GM12878 (cell line): ENCODE results near the gene STAT4. TPM values are rescaled to one million over a fixed set of nuclear protein-coding genes. Genes with fewer than 3 reads are reported as not detected.

Experiments
- ATAC-seq: fragments of 200-7000 bp; cut with Tn5 transposase; 3 replicates; pipeline ENCODE4 v1.9.1; 2020; ENCODE audit warnings: mild to moderate bottlenecking, moderate library complexity
- BruUV-seq: library from RNA; stranded (reverse); fragments of 400-500 nt; replicated peaks from 2 replicates; lab custom pipeline; 2021; lab: Mats Ljungman, UMichigan
- CTCF ChIA-PET: fragments of 300-600 bp; sonication (Branson Sonifier 250); formaldehyde crosslinking; extraction: SDS; loops from one replicate; lab custom pipeline; 2021; ENCODE audit warnings: inconsistent platforms; lab: Yijun Ruan, JAX
- POLR2A ChIA-PET: fragments of 350-600 bp; formaldehyde crosslinking; extraction: SDS; loops from one replicate; lab custom pipeline; 2021; ENCODE audit warnings: inconsistent platforms; lab: Charles Lee
- RAD21 ChIA-PET: fragments of 300-600 bp; sonication (Branson Sonifier 250); formaldehyde crosslinking; loops from one replicate; lab custom pipeline; 2023; ENCODE audit warnings: antibody characterized with exemption; ENCODE audit not compliant: unreplicated experiment; lab: Charles Lee
- SMC1A ChIA-PET: fragments of 300-600 bp; sonication (Branson Sonifier 250); formaldehyde crosslinking; loops from one replicate; lab custom pipeline; 2023; ENCODE audit not compliant: unreplicated experiment, uncharacterized antibody; lab: Charles Lee
- DNase-seq: peaks from one replicate; pipeline ENCODE4 v3.0.0-alpha.2; 2011; ENCODE audit warnings: low read depth, low spot score
- FAIRE-seq: peaks from 3 replicates; lab custom pipeline; 2011; peaks lifted over from hg19 to GRCh38; lab: Jason Lieb, UNC
- H2AFZ ChIP-seq: 2 replicates; pipeline ENCODE4 v1.6.0; 2011; ENCODE audit warnings: low read depth, low read length, control low read depth; ENCODE audit not compliant: control insufficient read depth
- H3K27ac ChIP-seq: 2 replicates; pipeline ENCODE4 v1.5.1; 2011; ENCODE audit warnings: control low read depth; ENCODE audit not compliant: control insufficient read depth, insufficient read depth
- H3K27me3 ChIP-seq, 2 experiments: replicated peaks in 1 of 2; 2 replicates each; pipeline versions ENCODE4 v1.6.0 to v1.6.1; 2011; ENCODE audit warnings: low read length in 1 of 2; ENCODE audit not compliant: control insufficient read depth in 2 of 2, insufficient read depth in 2 of 2
- H3K36me3 ChIP-seq, 2 experiments: 2 replicates each; pipeline ENCODE4 v1.5.1; 2011; ENCODE audit warnings: low read length in 1 of 2; ENCODE audit not compliant: control insufficient read depth in 2 of 2, insufficient read depth in 2 of 2
- H3K4me1 ChIP-seq: 2 replicates; pipeline ENCODE4 v1.6.1; 2011; ENCODE audit warnings: mild to moderate bottlenecking, low read length, moderate library complexity, mixed read lengths; ENCODE audit not compliant: control insufficient read depth, insufficient read depth
- H3K4me2 ChIP-seq: 2 replicates; pipeline ENCODE4 v1.6.0; 2011; ENCODE audit warnings: control low read depth; ENCODE audit not compliant: control insufficient read depth, insufficient read depth
- H3K4me3 ChIP-seq: fragments of 200-600 bp; sonication (generic); 2 replicates; pipeline ENCODE4 v1.5.1; 2016
- H3K79me2 ChIP-seq: 2 replicates; pipeline ENCODE4 v1.6.0; 2011; ENCODE audit warnings: low read length; ENCODE audit not compliant: control insufficient read depth, insufficient read depth
- H3K9ac ChIP-seq: 2 replicates; pipeline ENCODE4 v1.8.0; 2011; ENCODE audit warnings: low read length, control low read depth, mixed read lengths; ENCODE audit not compliant: control insufficient read depth, insufficient read depth
- H3K9me3 ChIP-seq: replicated peaks from 3 replicates; pipeline ENCODE4 v1.5.1; 2011; ENCODE audit warnings: mild to moderate bottlenecking, low read length; ENCODE audit not compliant: control insufficient read depth, insufficient read depth
- H4K20me1 ChIP-seq: 2 replicates; pipeline ENCODE4 v1.6.0; 2011; ENCODE audit not compliant: control insufficient read depth, insufficient read depth
- BRCA1 ChIP-seq: IDR thresholded peaks from 2 replicates; pipeline ENCODE4 v1.6.1; 2011; ENCODE audit warnings: low read depth, low read length, improper control_type of control experiment
- FOS ChIP-seq: IDR thresholded peaks from 3 replicates; pipeline ENCODE4 v1.6.1; 2011; ENCODE audit warnings: borderline replicate concordance; ENCODE audit not compliant: insufficient read length; ENCODE audit errors: extremely low read depth
- JUNB ChIP-seq: IDR thresholded peaks from 2 replicates; pipeline ENCODE4 v1.6.1; 2016; ENCODE audit warnings: antibody characterized with exemption, mild to moderate bottlenecking
- MEF2A ChIP-seq: IDR thresholded peaks from 2 replicates; pipeline ENCODE4 v1.6.1; 2011; ENCODE audit warnings: low read depth, mild to moderate bottlenecking, low read length, moderate library complexity; ENCODE audit not compliant: insufficient read depth
- POU2F2 ChIP-seq: IDR thresholded peaks from 3 replicates; pipeline ENCODE4 v1.6.1; 2011; ENCODE audit warnings: low read depth, mild to moderate bottlenecking, low read length, borderline replicate concordance
- RAD21 ChIP-seq: IDR thresholded peaks from 2 replicates; pipeline ENCODE4 v1.6.1; 2011; ENCODE audit warnings: mild to moderate bottlenecking, low read depth, low read length, moderate library complexity; ENCODE audit not compliant: insufficient read depth
- RBBP5 ChIP-seq: fragments of 200-600 bp; sonication (generic); conservative IDR thresholded peaks from 2 replicates; pipeline ENCODE4 v1.6.1; 2016
- SPI1 ChIP-seq: IDR thresholded peaks from 2 replicates; pipeline ENCODE4 v1.6.1; 2011; ENCODE audit warnings: low read depth, mild to moderate bottlenecking, low read length, moderate library complexity, borderline replicate concordance; ENCODE audit not compliant: insufficient read depth
- WGBS: methylation state at CpG from one replicate; pipeline ENCODE4 v1.1.6; 2016; ENCODE audit warnings: low lambda C conversion rate; ENCODE audit not compliant: insufficient replicate concordance, insufficient coverage; ENCODE audit errors: missing lambda C conversion rate; 5-methylcytosine and 5-hydroxymethylcytosine counted together
- in situ Hi-C: fragments of 300-500 bp; cut with MboI; formaldehyde crosslinking; loops from 9 replicates; pipeline ENCODE4 v1.14.3; 2018; ENCODE audit warnings: mixed read lengths
- intact Hi-C: fragments of 100-400 bp; cut with micrococcal nuclease; formaldehyde crosslinking; loops from one replicate; pipeline ENCODE4 v1.14.2; 2022; ENCODE audit not compliant: unreplicated experiment
- polyA plus RNA-seq, 11 experiments: library from polyadenylated mRNA; depleted of rRNA in 4 of 11; unstranded in 6 of 11; stranded (reverse) in 5 of 11; fragments of >200 nt; fragmentation: Nextera tagmentation in 4 of 11; fragmentation: Illumina TruSeq in 1 of 11; extraction: Ambion mirVana in 4 of 11; extraction: Trizol in 1 of 11; gene quantifications; 1 replicate in 1 of 11; 2 replicates in 10 of 11; pipeline versions ENCODE4 v1.2.1 to v1.2.3, GENCODE V29; 2011 to 2016; ENCODE audit warnings: inconsistent platforms in 2 of 11, missing spikeins in 2 of 11, low read depth in 1 of 11
- total RNA-seq, 4 experiments: library from RNA; depleted of rRNA in 3 of 4; stranded (reverse); fragments of >200 nt in 3 of 4; fragmentation: Illumina TruSeq in 1 of 4; extraction: Trizol in 1 of 4; gene quantifications; 2 replicates each; pipeline versions ENCODE4 v1.2.1 to v1.2.3, GENCODE V29; 2013 to 2021
- TF ChIP-seq, protein P1 (sequence below): IDR thresholded peaks from 2 replicates; pipeline ENCODE4 v1.6.1; 2012; ENCODE audit warnings: low read depth, low read length, improper control_type of control experiment
- TF ChIP-seq, protein P2 (sequence below): IDR thresholded peaks from 2 replicates; pipeline ENCODE4 v1.6.1; 2011; ENCODE audit warnings: borderline replicate concordance, low read depth, mild to moderate bottlenecking, moderate library complexity, low read length; ENCODE audit not compliant: insufficient read depth, poor library complexity, severe bottlenecking
- TF ChIP-seq, protein P3 (sequence below): IDR thresholded peaks from 2 replicates; pipeline ENCODE4 v1.6.1; 2012; ENCODE audit warnings: low read depth, low read length, improper control_type of control experiment

STAT4 gene
- total and polyA plus RNA-seq, 10 of the 15 experiments (the other 5 are each of a cell fraction or from before 2014, with no cell fraction given), result 3.1 to 9.3 (median 7.1) TPM

DNA sequence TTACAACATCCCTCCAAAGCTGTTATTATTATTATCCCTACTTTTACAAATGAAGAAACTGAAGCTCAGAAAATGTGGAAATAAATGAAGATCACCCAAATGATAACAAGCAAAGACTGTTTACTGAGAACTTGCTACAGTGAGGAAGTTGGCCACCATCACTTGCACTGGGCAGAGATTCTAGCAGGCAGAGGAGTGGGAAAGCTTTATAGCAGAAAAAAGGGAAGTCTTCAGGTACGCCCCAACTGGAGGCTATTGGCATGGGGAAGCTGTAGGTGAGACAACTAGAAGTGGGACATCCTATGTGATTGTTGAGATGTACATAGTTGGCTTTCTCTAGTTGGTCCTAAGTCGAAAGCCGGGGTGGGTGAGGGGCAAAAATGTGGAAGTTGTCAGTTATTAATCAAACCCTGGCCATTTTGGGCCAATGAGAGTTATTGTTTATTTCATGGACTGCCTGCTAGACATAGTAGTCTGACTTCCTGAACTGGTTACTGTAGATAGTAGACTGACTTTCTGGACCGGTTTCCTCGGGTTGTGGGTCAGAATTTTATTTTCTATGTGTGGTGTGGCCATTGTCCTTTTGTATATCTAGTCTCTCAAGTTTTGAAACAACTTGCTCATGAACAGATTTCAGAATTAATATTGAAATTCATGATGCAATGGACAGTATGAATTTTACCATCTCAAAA, 40.2 kb upstream of the STAT4 start:
- no peak overlapping the region for H2AFZ ChIP-seq
- DNase-seq, result no peak
- no peak overlapping the region for H3K4me3 ChIP-seq
- ChIA-PET CTCF (interaction anchor here (1.2 kb wide), 1 partner anchor 24 kb away, joined by 3 read pairs; no protein-coding TSS in a partner anchor), SMC1A (interaction anchor here (1.3 kb wide), 1 partner anchor 141 kb away, joined by 4 read pairs; no protein-coding TSS in a partner anchor), POLR2A (no interaction called here), RAD21 (no interaction called here)
- WGBS, result 78% methylated on average over 5 of the region's 5 CpGs
- no peaks in the 10 kb centered on the region for H3K36me3 ChIP-seq
- H3K9me3 ChIP-seq, result peaks cover 4% of the 10 kb centered on the region; the same call in 2 of the 3 replicates
- TF ChIP-seq SPI1 (0 out of 2 replicates have a peak, but pooled peaks have one; percentile 11), RBBP5 (no peak), MEF2A (no peak)
- TF ChIP-seq, protein P1, sequence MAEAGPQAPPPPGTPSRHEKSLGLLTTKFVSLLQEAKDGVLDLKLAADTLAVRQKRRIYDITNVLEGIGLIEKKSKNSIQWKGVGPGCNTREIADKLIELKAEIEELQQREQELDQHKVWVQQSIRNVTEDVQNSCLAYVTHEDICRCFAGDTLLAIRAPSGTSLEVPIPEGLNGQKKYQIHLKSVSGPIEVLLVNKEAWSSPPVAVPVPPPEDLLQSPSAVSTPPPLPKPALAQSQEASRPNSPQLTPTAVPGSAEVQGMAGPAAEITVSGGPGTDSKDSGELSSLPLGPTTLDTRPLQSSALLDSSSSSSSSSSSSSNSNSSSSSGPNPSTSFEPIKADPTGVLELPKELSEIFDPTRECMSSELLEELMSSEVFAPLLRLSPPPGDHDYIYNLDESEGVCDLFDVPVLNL, result no peak
- in situ Hi-C loops, result no loop called here
- H3K27ac ChIP-seq, result no peak overlapping the region
- no peak overlapping the region for H3K9ac ChIP-seq
- no peaks in the 10 kb centered on the region for H3K27me3 ChIP-seq
- BruUV-seq, result no TSS peak
- intact Hi-C loops, result no loop called here
- no peak overlapping the region for H3K4me2 ChIP-seq
- ATAC-seq, result no peak
- no peaks in the 10 kb centered on the region for H4K20me1 ChIP-seq
- no peak for FAIRE-seq
- H3K79me2 ChIP-seq, result no peaks in the 10 kb centered on the region
- H3K4me1 ChIP-seq, result peaks cover 18% of the 10 kb centered on the region

DNA sequence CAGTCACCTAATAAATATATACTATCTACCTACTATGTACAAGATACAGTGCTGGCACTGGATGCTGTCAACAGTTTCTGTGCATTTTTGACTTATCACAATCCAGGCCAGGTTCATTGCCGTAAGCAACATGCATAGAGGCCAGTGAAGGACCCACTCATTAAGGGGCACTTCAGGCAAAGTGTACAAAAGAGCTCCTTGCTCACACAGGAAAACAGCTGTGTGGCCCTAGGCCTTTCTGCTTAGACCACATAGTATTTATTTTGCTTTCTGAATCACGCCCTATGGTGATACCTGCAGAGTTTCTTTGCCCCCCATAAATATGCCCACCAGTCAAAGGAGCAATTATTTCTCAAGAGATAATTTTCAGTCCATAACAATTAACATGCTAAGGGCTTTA, 39.6 kb upstream of the STAT4 start:
- in situ Hi-C loops, result no loop called here
- H4K20me1 ChIP-seq, result no peaks in the 10 kb centered on the region
- FAIRE-seq, result no peak
- intact Hi-C loops, result no loop called here
- H3K4me2 ChIP-seq, result no peak overlapping the region
- no peaks in the 10 kb centered on the region for H3K36me3 ChIP-seq
- H3K9ac ChIP-seq, result no peak overlapping the region
- BruUV-seq, result no TSS peak
- peaks cover 4% of the 10 kb centered on the region; the same call in 2 of the 3 replicates for H3K9me3 ChIP-seq
- no peak overlapping the region for H2AFZ ChIP-seq
- ChIA-PET RAD21 (interaction anchor here (0.6 kb wide), 1 partner anchor 311 kb away, joined by 3 read pairs; no protein-coding TSS in a partner anchor), POLR2A (no interaction called here), SMC1A (interaction anchor here (1.3 kb wide), 1 partner anchor 140 kb away, joined by 4 read pairs; no protein-coding TSS in a partner anchor), CTCF (interaction anchor here (1.2 kb wide), 1 partner anchor 24 kb away, joined by 3 read pairs; no protein-coding TSS in a partner anchor)
- H3K27me3 ChIP-seq, result no peaks in the 10 kb centered on the region
- DNase-seq, result no peak
- H3K4me1 ChIP-seq, result peaks cover 18% of the 10 kb centered on the region
- no peaks in the 10 kb centered on the region for H3K79me2 ChIP-seq
- H3K4me3 ChIP-seq, result no peak overlapping the region
- no peak for ATAC-seq
- no peak overlapping the region for H3K27ac ChIP-seq
- 55% methylated on average over 2 of the region's 2 CpGs for WGBS
- TF ChIP-seq, protein P1, result no peak
- TF ChIP-seq FOS (no peak), BRCA1 (no peak), JUNB (no peak), POU2F2 (no peak), RAD21 (no peak), RBBP5 (no peak)
- TF ChIP-seq, protein P2, sequence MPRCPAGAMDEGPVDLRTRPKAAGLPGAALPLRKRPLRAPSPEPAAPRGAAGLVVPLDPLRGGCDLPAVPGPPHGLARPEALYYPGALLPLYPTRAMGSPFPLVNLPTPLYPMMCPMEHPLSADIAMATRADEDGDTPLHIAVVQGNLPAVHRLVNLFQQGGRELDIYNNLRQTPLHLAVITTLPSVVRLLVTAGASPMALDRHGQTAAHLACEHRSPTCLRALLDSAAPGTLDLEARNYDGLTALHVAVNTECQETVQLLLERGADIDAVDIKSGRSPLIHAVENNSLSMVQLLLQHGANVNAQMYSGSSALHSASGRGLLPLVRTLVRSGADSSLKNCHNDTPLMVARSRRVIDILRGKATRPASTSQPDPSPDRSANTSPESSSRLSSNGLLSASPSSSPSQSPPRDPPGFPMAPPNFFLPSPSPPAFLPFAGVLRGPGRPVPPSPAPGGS, result no peak
- TF ChIP-seq, protein P3, sequence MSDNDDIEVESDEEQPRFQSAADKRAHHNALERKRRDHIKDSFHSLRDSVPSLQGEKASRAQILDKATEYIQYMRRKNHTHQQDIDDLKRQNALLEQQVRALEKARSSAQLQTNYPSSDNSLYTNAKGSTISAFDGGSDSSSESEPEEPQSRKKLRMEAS, result no peak
